HepG2 (cell line): ENCODE data around the gene FLYWCH1. TPM values are rescaled to one million over a fixed set of nuclear protein-coding genes. Genes with fewer than 3 reads are reported as not detected.

Experiments
- AGO1 ChIP-seq: fragments of 200-400 bp; formaldehyde crosslinking; IDR thresholded peaks from 2 replicates; pipeline ENCODE4 v1.6.1; 2017; ENCODE audit warnings: mild to moderate bottlenecking, low read depth, low read length, moderate library complexity; ENCODE audit not compliant: poor library complexity, severe bottlenecking
- ELF3 ChIP-seq: IDR thresholded peaks from 2 replicates; pipeline ENCODE4 v1.6.1; 2016; ENCODE audit warnings: missing genetic modification reagents, missing compliant biosample characterization
- FOXP4 ChIP-seq: sonication (generic); formaldehyde crosslinking; IDR thresholded peaks from 2 replicates; pipeline ENCODE4 v1.4.0; 2020; ENCODE audit warnings: missing genetic modification reagents
- MIER3 ChIP-seq: IDR thresholded peaks from 2 replicates; pipeline ENCODE4 v1.6.1; 2016; ENCODE audit warnings: missing compliant biosample characterization, borderline replicate concordance
- MXI1 ChIP-seq: IDR thresholded peaks from 3 replicates; pipeline ENCODE4 v1.6.1; 2012; ENCODE audit warnings: low read depth, low read length, inconsistent platforms, borderline replicate concordance
- SP1 ChIP-seq, 2 experiments: fragments of 450-650 bp in 1 of 2; sonication (generic) in 1 of 2; formaldehyde crosslinking in 1 of 2; IDR thresholded peaks; 2 replicates each; pipeline versions ENCODE4 v1.4.0 to v1.6.1; 2016 to 2020; ENCODE audit warnings: missing genetic modification reagents in 1 of 2
- THAP9 ChIP-seq: sonication (generic); formaldehyde crosslinking; IDR thresholded peaks from 2 replicates; pipeline ENCODE4; 2020; ENCODE audit warnings: missing genetic modification reagents, mild to moderate bottlenecking, borderline replicate concordance
- polyA plus RNA-seq, 8 experiments: library from polyadenylated mRNA; depleted of rRNA in 3 of 8; stranded (reverse) in 7 of 8; unstranded in 1 of 8; fragments of >200 nt; fragmentation: Illumina TruSeq in 4 of 8; extraction: Trizol in 4 of 8; gene quantifications; 2 replicates each; pipeline versions ENCODE4 v1.2.1 to v1.2.3, GENCODE V29; 2011 to 2016; ENCODE audit warnings: low read depth in 4 of 8, missing spikeins in 1 of 8, mixed read lengths in 1 of 8; ENCODE audit not compliant: insufficient read depth in 1 of 8
- total RNA-seq, 5 experiments: library from RNA; depleted of rRNA; stranded (reverse); fragments of >200 nt; fragmentation: Illumina TruSeq; extraction: Trizol; gene quantifications; 2 replicates each; pipeline ENCODE4 v1.2.3, GENCODE V29; 2016; ENCODE audit warnings: low read depth in 1 of 5
- TF ChIP-seq, protein P1 (sequence below): IDR thresholded peaks from 2 replicates; pipeline ENCODE4 v1.4.0; 2020; ENCODE audit warnings: mild to moderate bottlenecking, missing genetic modification reagents
- TF ChIP-seq, protein P2 (sequence below): sonication (generic); formaldehyde crosslinking; IDR thresholded peaks from 2 replicates; pipeline ENCODE4 v1.9.0; 2022; ENCODE audit warnings: missing genetic modification reagents, mild to moderate bottlenecking, borderline replicate concordance
- TF ChIP-seq, protein P3 (sequence below): sonication (generic); formaldehyde crosslinking; IDR thresholded peaks from 2 replicates; pipeline ENCODE4 v1.5.0; 2020; ENCODE audit warnings: mild to moderate bottlenecking, missing genetic modification reagents
- TF ChIP-seq, protein P4 (sequence below): sonication (generic); formaldehyde crosslinking; IDR thresholded peaks from 2 replicates; pipeline ENCODE4 v1.5.1; 2020; ENCODE audit warnings: missing genetic modification reagents, mild to moderate bottlenecking, borderline replicate concordance

Gene FLYWCH1
- total and polyA plus RNA-seq, 2 of the 13 experiments (the other 11 are each of a cell fraction or from before 2014, with no cell fraction given): 7.3 to 12.4 TPM

DNA sequence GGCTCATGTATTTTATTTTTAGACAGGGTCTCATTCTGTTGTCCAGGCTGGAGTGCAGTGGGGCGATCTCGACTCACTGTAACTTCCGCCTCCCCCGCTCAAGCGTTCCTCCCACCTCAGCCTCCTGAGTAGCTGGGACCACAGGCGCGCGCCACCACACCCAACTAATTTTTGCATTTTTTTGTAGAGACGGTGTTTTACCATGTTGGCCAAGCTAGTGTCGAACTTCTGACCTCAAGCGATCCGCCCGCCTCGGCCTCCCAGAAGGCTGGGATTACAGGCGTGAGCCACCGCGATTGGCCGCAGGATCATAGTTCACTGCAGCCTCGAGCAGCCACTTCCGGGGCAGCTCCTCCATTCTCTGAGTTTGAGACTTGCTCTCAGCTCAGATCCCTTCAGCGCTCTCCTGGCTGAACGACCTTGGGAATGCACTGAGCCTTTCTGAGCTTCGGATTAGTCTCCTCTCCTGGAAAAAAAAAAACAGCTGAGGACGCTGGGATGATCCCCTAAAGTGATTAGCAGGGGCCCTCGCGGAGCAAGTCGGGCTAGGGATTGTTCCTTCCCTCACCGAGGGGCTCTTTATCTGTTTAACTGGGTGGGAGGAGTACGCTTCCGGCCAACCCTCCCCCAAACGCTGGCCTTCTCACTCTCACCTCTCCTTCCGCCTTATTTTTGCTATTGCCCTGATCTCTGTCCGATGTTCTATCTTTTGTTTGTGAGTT is 69.6 kb downstream of the FLYWCH1 start (continued):
- TF ChIP-seq, protein P1, sequence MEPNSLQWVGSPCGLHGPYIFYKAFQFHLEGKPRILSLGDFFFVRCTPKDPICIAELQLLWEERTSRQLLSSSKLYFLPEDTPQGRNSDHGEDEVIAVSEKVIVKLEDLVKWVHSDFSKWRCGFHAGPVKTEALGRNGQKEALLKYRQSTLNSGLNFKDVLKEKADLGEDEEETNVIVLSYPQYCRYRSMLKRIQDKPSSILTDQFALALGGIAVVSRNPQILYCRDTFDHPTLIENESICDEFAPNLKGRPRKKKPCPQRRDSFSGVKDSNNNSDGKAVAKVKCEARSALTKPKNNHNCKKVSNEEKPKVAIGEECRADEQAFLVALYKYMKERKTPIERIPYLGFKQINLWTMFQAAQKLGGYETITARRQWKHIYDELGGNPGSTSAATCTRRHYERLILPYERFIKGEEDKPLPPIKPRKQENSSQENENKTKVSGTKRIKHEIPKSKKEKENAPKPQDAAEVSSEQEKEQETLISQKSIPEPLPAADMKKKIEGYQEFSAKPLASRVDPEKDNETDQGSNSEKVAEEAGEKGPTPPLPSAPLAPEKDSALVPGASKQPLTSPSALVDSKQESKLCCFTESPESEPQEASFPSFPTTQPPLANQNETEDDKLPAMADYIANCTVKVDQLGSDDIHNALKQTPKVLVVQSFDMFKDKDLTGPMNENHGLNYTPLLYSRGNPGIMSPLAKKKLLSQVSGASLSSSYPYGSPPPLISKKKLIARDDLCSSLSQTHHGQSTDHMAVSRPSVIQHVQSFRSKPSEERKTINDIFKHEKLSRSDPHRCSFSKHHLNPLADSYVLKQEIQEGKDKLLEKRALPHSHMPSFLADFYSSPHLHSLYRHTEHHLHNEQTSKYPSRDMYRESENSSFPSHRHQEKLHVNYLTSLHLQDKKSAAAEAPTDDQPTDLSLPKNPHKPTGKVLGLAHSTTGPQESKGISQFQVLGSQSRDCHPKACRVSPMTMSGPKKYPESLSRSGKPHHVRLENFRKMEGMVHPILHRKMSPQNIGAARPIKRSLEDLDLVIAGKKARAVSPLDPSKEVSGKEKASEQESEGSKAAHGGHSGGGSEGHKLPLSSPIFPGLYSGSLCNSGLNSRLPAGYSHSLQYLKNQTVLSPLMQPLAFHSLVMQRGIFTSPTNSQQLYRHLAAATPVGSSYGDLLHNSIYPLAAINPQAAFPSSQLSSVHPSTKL (CRISPR knock-in tag): peak; percentile 51
- TF ChIP-seq ELF3 (CRISPR knock-in tag) (peak; percentile 77), THAP9 (CRISPR knock-in tag) (peak; percentile 35; the same call in 1 of the 2 replicates), FOXP4 (CRISPR knock-in tag) (0 out of 2 replicates have a peak, but pooled peaks have one; percentile 15), AGO1 (no peak), MXI1 (0 out of 3 replicates have a peak, but pooled peaks have one; percentile 38), SP1 (IDR thresholded peaks at IDR 0.05) (no peak), SP1 (CRISPR knock-in tag; IDR thresholded peaks at IDR 0.05) (peak; percentile 17; the same call in 1 of the 2 replicates), MIER3 (no peak)
- TF ChIP-seq, protein P2, sequence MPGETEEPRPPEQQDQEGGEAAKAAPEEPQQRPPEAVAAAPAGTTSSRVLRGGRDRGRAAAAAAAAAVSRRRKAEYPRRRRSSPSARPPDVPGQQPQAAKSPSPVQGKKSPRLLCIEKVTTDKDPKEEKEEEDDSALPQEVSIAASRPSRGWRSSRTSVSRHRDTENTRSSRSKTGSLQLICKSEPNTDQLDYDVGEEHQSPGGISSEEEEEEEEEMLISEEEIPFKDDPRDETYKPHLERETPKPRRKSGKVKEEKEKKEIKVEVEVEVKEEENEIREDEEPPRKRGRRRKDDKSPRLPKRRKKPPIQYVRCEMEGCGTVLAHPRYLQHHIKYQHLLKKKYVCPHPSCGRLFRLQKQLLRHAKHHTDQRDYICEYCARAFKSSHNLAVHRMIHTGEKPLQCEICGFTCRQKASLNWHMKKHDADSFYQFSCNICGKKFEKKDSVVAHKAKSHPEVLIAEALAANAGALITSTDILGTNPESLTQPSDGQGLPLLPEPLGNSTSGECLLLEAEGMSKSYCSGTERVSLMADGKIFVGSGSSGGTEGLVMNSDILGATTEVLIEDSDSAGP (CRISPR knock-in tag): peak; percentile 45; the same call in 1 of the 2 replicates
- TF ChIP-seq, protein P3, sequence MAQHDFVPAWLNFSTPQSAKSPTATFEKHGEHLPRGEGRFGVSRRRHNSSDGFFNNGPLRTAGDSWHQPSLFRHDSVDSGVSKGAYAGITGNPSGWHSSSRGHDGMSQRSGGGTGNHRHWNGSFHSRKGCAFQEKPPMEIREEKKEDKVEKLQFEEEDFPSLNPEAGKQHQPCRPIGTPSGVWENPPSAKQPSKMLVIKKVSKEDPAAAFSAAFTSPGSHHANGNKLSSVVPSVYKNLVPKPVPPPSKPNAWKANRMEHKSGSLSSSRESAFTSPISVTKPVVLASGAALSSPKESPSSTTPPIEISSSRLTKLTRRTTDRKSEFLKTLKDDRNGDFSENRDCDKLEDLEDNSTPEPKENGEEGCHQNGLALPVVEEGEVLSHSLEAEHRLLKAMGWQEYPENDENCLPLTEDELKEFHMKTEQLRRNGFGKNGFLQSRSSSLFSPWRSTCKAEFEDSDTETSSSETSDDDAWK (CRISPR knock-in tag): no peak
- TF ChIP-seq, protein P4, sequence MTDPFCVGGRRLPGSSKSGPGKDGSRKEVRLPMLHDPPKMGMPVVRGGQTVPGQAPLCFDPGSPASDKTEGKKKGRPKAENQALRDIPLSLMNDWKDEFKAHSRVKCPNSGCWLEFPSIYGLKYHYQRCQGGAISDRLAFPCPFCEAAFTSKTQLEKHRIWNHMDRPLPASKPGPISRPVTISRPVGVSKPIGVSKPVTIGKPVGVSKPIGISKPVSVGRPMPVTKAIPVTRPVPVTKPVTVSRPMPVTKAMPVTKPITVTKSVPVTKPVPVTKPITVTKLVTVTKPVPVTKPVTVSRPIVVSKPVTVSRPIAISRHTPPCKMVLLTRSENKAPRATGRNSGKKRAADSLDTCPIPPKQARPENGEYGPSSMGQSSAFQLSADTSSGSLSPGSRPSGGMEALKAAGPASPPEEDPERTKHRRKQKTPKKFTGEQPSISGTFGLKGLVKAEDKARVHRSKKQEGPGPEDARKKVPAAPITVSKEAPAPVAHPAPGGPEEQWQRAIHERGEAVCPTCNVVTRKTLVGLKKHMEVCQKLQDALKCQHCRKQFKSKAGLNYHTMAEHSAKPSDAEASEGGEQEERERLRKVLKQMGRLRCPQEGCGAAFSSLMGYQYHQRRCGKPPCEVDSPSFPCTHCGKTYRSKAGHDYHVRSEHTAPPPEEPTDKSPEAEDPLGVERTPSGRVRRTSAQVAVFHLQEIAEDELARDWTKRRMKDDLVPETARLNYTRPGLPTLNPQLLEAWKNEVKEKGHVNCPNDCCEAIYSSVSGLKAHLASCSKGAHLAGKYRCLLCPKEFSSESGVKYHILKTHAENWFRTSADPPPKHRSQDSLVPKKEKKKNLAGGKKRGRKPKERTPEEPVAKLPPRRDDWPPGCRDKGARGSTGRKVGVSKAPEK: 0 out of 2 replicates have a peak, but pooled peaks have one; percentile 36
